Hepatocyte (in vitro differentiated cells): ENCODE measurements around the gene AP3D1.

Experiments used
- CTCF ChIP-seq: fragments of 200-600 bp; sonication (generic); IDR thresholded peaks from 2 replicates; pipeline ENCODE4 v1.5.1; 2016; ENCODE audit warnings: antibody characterized with exemption, mild to moderate bottlenecking; ENCODE audit not compliant: poor library complexity
- EZH2 ChIP-seq: fragments of 200-600 bp; sonication (generic); IDR thresholded peaks from 2 replicates; pipeline ENCODE4 v1.6.1; 2016; ENCODE audit warnings: antibody characterized with exemption, mild to moderate bottlenecking, borderline replicate concordance
- EZH2phosphoT487 ChIP-seq: fragments of 200-600 bp; sonication (generic); IDR thresholded peaks from one replicate; pipeline ENCODE4 v1.6.1; 2018; ENCODE audit warnings: antibody characterized with exemption, mild to moderate bottlenecking, low read depth, moderate library complexity; ENCODE audit not compliant: unreplicated experiment, severe bottlenecking

- TF ChIP-seq CTCF = no peak
- TF ChIP-seq EZH2 = no peak
- TF ChIP-seq EZH2phosphoT487 = no peak
Observed at GRCh38 chr19:2127758-2128157, 23.6 kb downstream of the AP3D1 start.
